ENCODE results near the gene CKAP4. TPM values are rescaled to one million over a fixed set of nuclear protein-coding genes. Genes with fewer than 3 reads are reported as not detected.
A peak's percentile ranks its signal among the peaks of the same experiment; 100 is the strongest.

CKAP4 gene
- total and polyA plus RNA-seq, 2 of the 13 experiments (the other 11 are each of a cell fraction or from before 2014, with no cell fraction given): 39.2 to 70.2 TPM

DNA sequence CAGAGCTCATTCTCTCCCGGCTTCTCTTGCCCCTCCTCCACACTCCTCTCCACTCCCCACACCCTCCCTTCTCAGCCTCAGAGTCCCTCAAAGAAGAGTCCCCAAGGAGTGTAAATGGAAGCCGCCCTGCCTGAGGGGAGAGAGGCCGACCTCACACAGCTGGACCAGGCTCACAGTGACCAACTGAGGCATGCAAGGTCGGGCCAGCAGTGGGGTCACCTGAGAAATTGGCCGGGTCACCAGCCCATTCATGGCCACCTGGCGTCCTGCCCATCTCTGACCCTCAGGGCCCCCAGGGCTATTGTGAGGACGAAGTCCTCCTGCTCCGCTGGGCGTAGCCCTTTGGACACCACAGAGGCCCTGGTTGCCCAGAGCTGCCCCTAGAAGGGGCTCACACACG is 59.6 kb downstream of the CKAP4 start (continued):
- TF ChIP-seq, protein P1, sequence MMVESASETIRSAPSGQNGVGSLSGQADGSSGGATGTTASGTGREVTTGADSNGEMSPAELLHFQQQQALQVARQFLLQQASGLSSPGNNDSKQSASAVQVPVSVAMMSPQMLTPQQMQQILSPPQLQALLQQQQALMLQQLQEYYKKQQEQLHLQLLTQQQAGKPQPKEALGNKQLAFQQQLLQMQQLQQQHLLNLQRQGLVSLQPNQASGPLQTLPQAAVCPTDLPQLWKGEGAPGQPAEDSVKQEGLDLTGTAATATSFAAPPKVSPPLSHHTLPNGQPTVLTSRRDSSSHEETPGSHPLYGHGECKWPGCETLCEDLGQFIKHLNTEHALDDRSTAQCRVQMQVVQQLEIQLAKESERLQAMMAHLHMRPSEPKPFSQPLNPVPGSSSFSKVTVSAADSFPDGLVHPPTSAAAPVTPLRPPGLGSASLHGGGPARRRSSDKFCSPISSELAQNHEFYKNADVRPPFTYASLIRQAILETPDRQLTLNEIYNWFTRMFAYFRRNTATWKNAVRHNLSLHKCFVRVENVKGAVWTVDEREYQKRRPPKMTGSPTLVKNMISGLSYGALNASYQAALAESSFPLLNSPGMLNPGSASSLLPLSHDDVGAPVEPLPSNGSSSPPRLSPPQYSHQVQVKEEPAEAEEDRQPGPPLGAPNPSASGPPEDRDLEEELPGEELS (CRISPR knock-in tag; IDR thresholded peaks at IDR 0.05): no peak
- TF ChIP-seq, protein P2, sequence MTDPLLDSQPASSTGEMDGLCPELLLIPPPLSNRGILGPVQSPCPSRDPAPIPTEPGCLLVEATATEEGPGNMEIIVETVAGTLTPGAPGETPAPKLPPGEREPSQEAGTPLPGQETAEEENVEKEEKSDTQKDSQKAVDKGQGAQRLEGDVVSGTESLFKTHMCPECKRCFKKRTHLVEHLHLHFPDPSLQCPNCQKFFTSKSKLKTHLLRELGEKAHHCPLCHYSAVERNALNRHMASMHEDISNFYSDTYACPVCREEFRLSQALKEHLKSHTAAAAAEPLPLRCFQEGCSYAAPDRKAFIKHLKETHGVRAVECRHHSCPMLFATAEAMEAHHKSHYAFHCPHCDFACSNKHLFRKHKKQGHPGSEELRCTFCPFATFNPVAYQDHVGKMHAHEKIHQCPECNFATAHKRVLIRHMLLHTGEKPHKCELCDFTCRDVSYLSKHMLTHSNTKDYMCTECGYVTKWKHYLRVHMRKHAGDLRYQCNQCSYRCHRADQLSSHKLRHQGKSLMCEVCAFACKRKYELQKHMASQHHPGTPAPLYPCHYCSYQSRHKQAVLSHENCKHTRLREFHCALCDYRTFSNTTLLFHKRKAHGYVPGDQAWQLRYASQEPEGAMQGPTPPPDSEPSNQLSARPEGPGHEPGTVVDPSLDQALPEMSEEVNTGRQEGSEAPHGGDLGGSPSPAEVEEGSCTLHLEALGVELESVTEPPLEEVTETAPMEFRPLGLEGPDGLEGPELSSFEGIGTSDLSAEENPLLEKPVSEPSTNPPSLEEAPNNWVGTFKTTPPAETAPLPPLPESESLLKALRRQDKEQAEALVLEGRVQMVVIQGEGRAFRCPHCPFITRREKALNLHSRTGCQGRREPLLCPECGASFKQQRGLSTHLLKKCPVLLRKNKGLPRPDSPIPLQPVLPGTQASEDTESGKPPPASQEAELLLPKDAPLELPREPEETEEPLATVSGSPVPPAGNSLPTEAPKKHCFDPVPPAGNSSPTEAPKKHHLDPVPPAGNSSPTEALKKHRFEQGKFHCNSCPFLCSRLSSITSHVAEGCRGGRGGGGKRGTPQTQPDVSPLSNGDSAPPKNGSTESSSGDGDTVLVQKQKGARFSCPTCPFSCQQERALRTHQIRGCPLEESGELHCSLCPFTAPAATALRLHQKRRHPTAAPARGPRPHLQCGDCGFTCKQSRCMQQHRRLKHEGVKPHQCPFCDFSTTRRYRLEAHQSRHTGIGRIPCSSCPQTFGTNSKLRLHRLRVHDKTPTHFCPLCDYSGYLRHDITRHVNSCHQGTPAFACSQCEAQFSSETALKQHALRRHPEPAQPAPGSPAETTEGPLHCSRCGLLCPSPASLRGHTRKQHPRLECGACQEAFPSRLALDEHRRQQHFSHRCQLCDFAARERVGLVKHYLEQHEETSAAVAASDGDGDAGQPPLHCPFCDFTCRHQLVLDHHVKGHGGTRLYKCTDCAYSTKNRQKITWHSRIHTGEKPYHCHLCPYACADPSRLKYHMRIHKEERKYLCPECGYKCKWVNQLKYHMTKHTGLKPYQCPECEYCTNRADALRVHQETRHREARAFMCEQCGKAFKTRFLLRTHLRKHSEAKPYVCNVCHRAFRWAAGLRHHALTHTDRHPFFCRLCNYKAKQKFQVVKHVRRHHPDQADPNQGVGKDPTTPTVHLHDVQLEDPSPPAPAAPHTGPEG (CRISPR knock-in tag; IDR thresholded peaks at IDR 0.05): no peak
- no peak; the same call in 1 of the 2 replicates for TF ChIP-seq GATAD2A (CRISPR knock-in tag; IDR thresholded peaks at IDR 0.05)
- no peak for TF ChIP-seq LCORL (IDR thresholded peaks at IDR 0.05)
- TF ChIP-seq LCORL (CRISPR knock-in tag; IDR thresholded peaks at IDR 0.05): peak; percentile 23; the same call in 1 of the 2 replicates
- TF ChIP-seq XBP1 (CRISPR knock-in tag; IDR thresholded peaks at IDR 0.05): no peak
- TF ChIP-seq ZBTB21 (CRISPR knock-in tag; IDR thresholded peaks at IDR 0.05): no peak
- TF ChIP-seq KLF13 (CRISPR knock-in tag; IDR thresholded peaks at IDR 0.05): no peak
- no peak for TF ChIP-seq SP4 (CRISPR knock-in tag; IDR thresholded peaks at IDR 0.05)
- TF ChIP-seq NRL (CRISPR knock-in tag; IDR thresholded peaks at IDR 0.05; ENCODE audit: borderline replicate concordance): 0 out of 2 replicates have a peak, but pooled peaks have one; percentile 29
- no peak for TF ChIP-seq BORCS8-MEF2B (CRISPR knock-in tag; IDR thresholded peaks at IDR 0.05)
- peak; percentile 82; the same call in 1 of the 2 replicates for TF ChIP-seq MTA1 (CRISPR knock-in tag; IDR thresholded peaks at IDR 0.05; ENCODE audit: borderline replicate concordance)
- TF ChIP-seq, protein P3, sequence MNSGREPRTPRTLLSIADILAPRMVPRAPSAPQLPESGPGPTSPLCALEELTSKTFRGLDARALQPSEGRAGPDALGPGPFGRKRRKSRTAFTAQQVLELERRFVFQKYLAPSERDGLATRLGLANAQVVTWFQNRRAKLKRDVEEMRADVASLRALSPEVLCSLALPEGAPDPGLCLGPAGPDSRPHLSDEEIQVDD (CRISPR knock-in tag; IDR thresholded peaks at IDR 0.05; ENCODE audit: borderline replicate concordance): no peak
- no peak for TF ChIP-seq RORA (CRISPR knock-in tag; IDR thresholded peaks at IDR 0.05)
- peak; percentile 28; the same call in 1 of the 2 replicates for TF ChIP-seq KDM6A (CRISPR knock-in tag; IDR thresholded peaks at IDR 0.05; ENCODE audit: low read depth)
- peak; percentile 55; the same call in 1 of the 2 replicates for TF ChIP-seq ZMYM4 (CRISPR knock-in tag; IDR thresholded peaks at IDR 0.05)
- TF ChIP-seq, protein P4, sequence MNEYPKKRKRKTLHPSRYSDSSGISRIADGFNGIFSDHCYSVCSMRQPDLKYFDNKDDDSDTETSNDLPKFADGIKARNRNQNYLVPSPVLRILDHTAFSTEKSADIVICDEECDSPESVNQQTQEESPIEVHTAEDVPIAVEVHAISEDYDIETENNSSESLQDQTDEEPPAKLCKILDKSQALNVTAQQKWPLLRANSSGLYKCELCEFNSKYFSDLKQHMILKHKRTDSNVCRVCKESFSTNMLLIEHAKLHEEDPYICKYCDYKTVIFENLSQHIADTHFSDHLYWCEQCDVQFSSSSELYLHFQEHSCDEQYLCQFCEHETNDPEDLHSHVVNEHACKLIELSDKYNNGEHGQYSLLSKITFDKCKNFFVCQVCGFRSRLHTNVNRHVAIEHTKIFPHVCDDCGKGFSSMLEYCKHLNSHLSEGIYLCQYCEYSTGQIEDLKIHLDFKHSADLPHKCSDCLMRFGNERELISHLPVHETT (CRISPR knock-in tag; conservative IDR thresholded peaks at IDR 0.05): no peak
- TF ChIP-seq, protein P5, sequence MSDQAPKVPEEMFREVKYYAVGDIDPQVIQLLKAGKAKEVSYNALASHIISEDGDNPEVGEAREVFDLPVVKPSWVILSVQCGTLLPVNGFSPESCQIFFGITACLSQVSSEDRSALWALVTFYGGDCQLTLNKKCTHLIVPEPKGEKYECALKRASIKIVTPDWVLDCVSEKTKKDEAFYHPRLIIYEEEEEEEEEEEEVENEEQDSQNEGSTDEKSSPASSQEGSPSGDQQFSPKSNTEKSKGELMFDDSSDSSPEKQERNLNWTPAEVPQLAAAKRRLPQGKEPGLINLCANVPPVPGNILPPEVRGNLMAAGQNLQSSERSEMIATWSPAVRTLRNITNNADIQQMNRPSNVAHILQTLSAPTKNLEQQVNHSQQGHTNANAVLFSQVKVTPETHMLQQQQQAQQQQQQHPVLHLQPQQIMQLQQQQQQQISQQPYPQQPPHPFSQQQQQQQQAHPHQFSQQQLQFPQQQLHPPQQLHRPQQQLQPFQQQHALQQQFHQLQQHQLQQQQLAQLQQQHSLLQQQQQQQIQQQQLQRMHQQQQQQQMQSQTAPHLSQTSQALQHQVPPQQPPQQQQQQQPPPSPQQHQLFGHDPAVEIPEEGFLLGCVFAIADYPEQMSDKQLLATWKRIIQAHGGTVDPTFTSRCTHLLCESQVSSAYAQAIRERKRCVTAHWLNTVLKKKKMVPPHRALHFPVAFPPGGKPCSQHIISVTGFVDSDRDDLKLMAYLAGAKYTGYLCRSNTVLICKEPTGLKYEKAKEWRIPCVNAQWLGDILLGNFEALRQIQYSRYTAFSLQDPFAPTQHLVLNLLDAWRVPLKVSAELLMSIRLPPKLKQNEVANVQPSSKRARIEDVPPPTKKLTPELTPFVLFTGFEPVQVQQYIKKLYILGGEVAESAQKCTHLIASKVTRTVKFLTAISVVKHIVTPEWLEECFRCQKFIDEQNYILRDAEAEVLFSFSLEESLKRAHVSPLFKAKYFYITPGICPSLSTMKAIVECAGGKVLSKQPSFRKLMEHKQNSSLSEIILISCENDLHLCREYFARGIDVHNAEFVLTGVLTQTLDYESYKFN (CRISPR knock-in tag; conservative IDR thresholded peaks at IDR 0.05): peak; percentile 67

Data from HepG2 (cell line).